Measurements from ENCODE around the gene DPP4. TPM values are rescaled to one million over a fixed set of nuclear protein-coding genes. Genes with fewer than 3 reads are reported as not detected.

The DPP4 gene
- total and polyA plus RNA-seq, 2 experiments from 2014 or later, result 0.09 TPM; not detected in 1

DNA sequence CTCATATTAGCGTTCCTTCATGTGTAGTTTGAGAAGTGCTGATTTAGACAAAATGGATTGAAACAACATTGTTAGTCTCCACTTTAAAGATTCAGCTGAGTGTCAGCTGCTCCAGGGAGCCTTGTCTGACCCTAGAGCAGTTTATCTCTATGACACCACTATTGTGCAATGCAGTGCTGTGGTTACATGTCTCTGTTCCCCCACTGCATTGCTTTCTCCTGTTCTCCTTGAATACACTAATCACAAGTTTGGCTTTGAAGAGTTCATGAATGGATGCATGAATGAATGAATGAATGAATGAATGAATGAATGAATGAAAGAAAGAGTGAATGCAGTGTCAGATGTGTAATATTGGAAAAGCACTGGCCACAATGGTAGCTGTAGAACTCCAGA lies 39.8 kb upstream of the DPP4 start:
- TF ChIP-seq, protein P1, sequence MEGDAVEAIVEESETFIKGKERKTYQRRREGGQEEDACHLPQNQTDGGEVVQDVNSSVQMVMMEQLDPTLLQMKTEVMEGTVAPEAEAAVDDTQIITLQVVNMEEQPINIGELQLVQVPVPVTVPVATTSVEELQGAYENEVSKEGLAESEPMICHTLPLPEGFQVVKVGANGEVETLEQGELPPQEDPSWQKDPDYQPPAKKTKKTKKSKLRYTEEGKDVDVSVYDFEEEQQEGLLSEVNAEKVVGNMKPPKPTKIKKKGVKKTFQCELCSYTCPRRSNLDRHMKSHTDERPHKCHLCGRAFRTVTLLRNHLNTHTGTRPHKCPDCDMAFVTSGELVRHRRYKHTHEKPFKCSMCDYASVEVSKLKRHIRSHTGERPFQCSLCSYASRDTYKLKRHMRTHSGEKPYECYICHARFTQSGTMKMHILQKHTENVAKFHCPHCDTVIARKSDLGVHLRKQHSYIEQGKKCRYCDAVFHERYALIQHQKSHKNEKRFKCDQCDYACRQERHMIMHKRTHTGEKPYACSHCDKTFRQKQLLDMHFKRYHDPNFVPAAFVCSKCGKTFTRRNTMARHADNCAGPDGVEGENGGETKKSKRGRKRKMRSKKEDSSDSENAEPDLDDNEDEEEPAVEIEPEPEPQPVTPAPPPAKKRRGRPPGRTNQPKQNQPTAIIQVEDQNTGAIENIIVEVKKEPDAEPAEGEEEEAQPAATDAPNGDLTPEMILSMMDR (IDR thresholded peaks at IDR 0.05; ENCODE audit: low read depth, low read length), result no peak
- H3K4me3 ChIP-seq, result no peak overlapping the region
- no peaks in the 10 kb centered on the region for H3K4me1 ChIP-seq (ENCODE audit: low read depth)
- H3K36me3 ChIP-seq, result no peaks in the 10 kb centered on the region
- DNase-seq (ENCODE audit: low read depth in 1 of 2, low spot score in 1 of 2), result peak in 1 of 2 donors; percentile 89
- H3K9me3 ChIP-seq (ENCODE audit: low read depth), result no peaks in the 10 kb centered on the region
- H3K27me3 ChIP-seq, result no peaks in the 10 kb centered on the region
- H3K27ac ChIP-seq, result no peak overlapping the region

DNA sequence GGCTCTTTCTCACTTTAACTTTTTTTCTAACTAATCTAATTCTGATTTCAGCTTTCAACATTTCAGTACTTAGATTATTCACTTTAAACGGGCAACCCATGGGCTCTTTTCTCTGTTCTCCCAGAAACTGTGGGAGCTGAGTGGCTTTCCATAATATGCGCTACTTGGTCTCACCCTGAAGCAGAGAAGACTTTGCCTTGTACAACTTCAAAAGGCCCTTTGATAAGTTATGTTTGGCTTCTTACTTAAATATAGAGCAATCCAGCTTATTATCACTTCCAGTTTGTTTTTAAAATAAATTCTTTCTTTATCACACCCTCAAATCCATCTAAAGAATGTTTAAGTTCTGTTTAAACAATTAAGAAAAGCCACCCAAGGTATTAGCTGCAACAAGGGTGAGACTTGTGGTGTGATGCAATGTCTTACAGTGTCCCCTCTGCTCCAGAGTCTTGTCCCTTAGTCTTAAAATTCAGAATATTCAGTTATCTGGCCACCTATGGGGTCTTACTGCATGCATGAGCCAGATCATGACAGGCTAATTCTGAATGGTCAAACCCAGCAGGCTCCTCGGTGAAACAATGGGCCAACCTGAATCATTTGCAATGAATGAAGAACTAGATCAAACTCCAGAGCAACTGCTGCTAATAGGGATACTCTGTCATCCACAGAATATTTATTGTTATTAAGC lies 39.2 kb upstream of the DPP4 start:
- no peak overlapping the region for H3K4me3 ChIP-seq
- H3K27ac ChIP-seq, result no peak overlapping the region
- H3K9me3 ChIP-seq (ENCODE audit: low read depth), result no peaks in the 10 kb centered on the region
- TF ChIP-seq, protein P1 (IDR thresholded peaks at IDR 0.05; ENCODE audit: low read depth, low read length), result no peak
- DNase-seq (ENCODE audit: low read depth in 1 of 2, low spot score in 1 of 2), result no peak
- H3K27me3 ChIP-seq, result no peaks in the 10 kb centered on the region
- no peaks in the 10 kb centered on the region for H3K4me1 ChIP-seq (ENCODE audit: low read depth)
- no peaks in the 10 kb centered on the region for H3K36me3 ChIP-seq

- H3K27ac ChIP-seq, result no peak overlapping the region
- H3K4me1 ChIP-seq (ENCODE audit: low read depth), result no peaks in the 10 kb centered on the region
- peak in 1 of 2 donors; percentile 29 for DNase-seq (ENCODE audit: low read depth in 1 of 2, low spot score in 1 of 2)
- H3K36me3 ChIP-seq, result no peaks in the 10 kb centered on the region
- TF ChIP-seq, protein P1 (IDR thresholded peaks at IDR 0.05; ENCODE audit: low read depth, low read length), result no peak
- H3K27me3 ChIP-seq, result no peaks in the 10 kb centered on the region
- no peak overlapping the region for H3K4me3 ChIP-seq
- H3K9me3 ChIP-seq (ENCODE audit: low read depth), result no peaks in the 10 kb centered on the region
Observed at GRCh38 chr2:162111958-162112850, 38.2 kb upstream of the DPP4 start.

DNA sequence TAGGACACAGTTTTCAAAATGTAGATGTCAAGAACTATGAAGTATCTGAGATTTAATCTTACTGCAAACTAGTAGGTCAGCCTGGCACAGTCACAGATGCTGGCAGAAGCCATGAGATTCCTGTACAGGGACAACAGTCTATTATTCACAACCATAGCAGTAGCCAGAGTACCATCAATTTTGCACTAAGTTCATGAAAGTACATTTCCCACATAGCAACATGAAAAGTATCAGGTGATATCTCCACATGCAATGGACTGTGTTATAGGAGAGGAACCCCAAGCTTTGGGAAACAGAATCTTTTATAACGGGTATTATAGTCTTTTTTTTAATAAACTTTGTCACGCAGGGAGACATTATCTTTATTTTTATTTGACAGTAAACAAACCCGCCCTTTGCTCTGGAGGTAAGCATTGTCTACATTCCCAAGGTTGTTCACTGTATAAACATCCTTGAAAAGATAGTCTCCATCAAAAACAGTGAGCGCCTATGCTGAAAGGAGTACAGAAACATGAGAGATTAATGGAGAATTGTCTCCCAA lies 33.4 kb upstream of the DPP4 start:
- Histone ChIP-seq H3K36me3 (no peaks in the 10 kb centered on the region), H3K9me3 (ENCODE audit: low read depth) (no peaks in the 10 kb centered on the region), H3K4me1 (ENCODE audit: low read depth) (no peaks in the 10 kb centered on the region), H3K4me3 (no peak overlapping the region), H3K27ac (no peak overlapping the region), H3K27me3 (no peaks in the 10 kb centered on the region)
- TF ChIP-seq, protein P1 (IDR thresholded peaks at IDR 0.05; ENCODE audit: low read depth, low read length), result no peak
- DNase-seq (ENCODE audit: low read depth in 1 of 2, low spot score in 1 of 2), result no peak

DNA sequence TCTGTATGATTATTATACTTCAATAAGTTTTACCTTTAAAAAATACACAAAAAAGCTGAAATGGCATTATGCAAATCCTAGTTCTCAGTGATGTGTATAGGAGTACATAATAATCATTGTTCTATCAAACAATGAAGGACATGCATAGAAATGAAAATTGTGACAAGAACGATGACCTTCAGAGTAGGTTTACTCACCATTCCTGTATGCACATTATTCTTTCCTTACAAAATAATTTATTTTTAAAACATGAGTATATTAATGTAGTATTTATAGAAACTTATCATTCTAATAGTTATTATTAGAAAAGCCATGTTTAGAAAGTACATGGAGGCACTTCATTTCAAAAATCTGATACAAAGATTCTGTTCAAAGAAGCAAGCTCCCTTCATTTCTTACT lies 32.7 kb upstream of the DPP4 start:
- Histone ChIP-seq H3K27me3 (no peaks in the 10 kb centered on the region), H3K36me3 (no peaks in the 10 kb centered on the region), H3K4me3 (no peak overlapping the region), H3K9me3 (ENCODE audit: low read depth) (no peaks in the 10 kb centered on the region), H3K4me1 (ENCODE audit: low read depth) (no peaks in the 10 kb centered on the region), H3K27ac (no peak overlapping the region)
- no peak for DNase-seq (ENCODE audit: low read depth in 1 of 2, low spot score in 1 of 2)
- TF ChIP-seq, protein P1 (IDR thresholded peaks at IDR 0.05; ENCODE audit: low read depth, low read length), result no peak
